GM12892 (cell line): Measurements from ENCODE around the gene ZNF555.
"Not testable (repeated sequence)": the region's sequence is repeated elsewhere in the genome, so short reads cannot be mapped to it uniquely, and the experiment has no call there.

Experiments used
- DNase-seq: peaks from one replicate; pipeline ENCODE4 v3.0.0; 2011; ENCODE audit not compliant: insufficient read length
- FAIRE-seq: peaks from 2 replicates; lab custom pipeline; 2011; peaks lifted over from hg19 to GRCh38; lab: Jason Lieb, UNC
- POLR2A ChIP-seq: IDR thresholded peaks from 2 replicates; pipeline ENCODE4 v1.6.1; 2011; ENCODE audit warnings: low read depth, low read length, control low read depth
- POLR2AphosphoS5 ChIP-seq: IDR thresholded peaks from 2 replicates; pipeline ENCODE4 v1.6.1; 2011; ENCODE audit warnings: low read depth, low read length, control low read depth
- TAF1 ChIP-seq: IDR thresholded peaks from 2 replicates; pipeline ENCODE4 v1.6.1; 2011; ENCODE audit warnings: low read depth, mild to moderate bottlenecking, control low read depth, low read length, borderline replicate concordance

ZNF555 gene

DNA sequence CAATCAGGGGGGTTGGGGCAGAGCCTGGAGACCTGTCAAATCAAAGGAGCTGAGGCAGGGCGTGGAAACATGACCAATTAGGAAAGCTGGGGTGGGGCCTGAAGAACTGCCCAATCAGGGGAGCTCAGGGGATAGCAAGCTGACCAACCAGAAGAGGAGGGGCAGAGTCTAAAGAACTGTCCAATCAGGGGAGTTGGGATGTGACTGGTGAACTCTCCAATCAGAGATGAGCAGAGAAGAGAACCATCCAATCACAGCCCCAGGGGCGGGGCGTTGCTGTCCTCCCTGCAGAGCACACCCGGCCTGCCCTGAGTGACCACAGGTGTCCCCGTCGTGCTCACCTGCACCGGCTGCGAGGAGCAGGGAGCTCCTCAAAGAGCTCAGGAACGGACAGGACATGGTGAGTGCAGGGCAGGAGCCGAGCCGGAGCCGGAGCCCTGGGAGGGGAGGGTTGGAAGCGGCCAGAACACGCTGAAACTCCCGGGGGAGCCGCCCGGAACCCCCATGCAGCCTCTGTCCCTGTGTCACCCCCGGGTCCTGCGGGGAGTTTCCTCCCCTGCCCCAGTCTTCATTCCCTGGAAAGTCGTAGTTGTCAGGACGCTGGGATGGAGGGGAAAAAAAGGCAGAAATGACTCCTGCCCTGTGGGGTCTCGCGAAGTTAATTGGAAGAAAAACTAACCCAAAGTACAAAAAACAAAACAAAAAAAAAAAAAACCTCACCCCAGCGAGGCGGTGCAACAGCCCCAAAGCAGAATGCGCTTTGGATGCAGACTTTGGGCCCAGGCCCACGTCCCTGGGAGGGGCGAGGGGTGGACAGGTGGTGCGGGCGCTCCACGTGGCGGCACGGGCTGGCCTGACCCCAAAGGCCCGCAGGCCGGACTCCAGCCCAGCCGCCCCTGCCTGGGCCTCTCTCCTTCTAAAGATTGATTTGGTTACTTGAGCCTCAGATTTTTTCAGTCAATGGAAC is 26.0 kb downstream of the ZNF555 start, which contains the start of gene ZNF556:
ZNF556 (plus strand) TSS at position 311 of the 967 bp plus-strand sequence; CDS start at position 398, 87 bp downstream.
- no peak for TF ChIP-seq TAF1
- TF ChIP-seq POLR2A = no peak
- TF ChIP-seq POLR2AphosphoS5 = no peak
- FAIRE-seq (no peak), DNase-seq (peak; percentile 20)

DNA sequence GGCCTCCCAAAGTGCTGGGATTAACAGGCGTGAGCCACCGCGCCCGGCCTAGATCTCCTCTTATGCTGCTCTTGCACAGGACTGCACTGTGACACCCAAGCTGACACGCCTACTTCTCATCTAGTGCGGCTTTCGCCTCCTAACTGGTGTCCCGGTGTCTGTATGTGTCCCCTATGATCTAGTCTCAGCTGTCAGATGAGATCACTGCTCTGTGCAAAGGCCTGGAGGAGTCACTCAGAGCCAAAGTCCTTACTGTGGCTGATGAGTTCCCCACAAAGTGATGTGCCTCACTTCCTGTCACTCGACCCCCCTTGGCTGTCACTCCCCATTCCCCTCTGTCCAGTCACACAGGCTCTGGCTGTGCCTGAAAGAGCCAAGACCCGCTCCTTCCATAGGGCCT is 28.3 kb downstream of the ZNF555 start:
- FAIRE-seq = no peak
- no peak for DNase-seq
- no peak for TF ChIP-seq POLR2AphosphoS5
- TF ChIP-seq POLR2A = no peak
- TF ChIP-seq TAF1 = no peak

- not testable (repeated sequence) for DNase-seq, FAIRE-seq
Measured at GRCh38 chr19:2872175-2872574, 30.9 kb downstream of the ZNF555 start.

DNA sequence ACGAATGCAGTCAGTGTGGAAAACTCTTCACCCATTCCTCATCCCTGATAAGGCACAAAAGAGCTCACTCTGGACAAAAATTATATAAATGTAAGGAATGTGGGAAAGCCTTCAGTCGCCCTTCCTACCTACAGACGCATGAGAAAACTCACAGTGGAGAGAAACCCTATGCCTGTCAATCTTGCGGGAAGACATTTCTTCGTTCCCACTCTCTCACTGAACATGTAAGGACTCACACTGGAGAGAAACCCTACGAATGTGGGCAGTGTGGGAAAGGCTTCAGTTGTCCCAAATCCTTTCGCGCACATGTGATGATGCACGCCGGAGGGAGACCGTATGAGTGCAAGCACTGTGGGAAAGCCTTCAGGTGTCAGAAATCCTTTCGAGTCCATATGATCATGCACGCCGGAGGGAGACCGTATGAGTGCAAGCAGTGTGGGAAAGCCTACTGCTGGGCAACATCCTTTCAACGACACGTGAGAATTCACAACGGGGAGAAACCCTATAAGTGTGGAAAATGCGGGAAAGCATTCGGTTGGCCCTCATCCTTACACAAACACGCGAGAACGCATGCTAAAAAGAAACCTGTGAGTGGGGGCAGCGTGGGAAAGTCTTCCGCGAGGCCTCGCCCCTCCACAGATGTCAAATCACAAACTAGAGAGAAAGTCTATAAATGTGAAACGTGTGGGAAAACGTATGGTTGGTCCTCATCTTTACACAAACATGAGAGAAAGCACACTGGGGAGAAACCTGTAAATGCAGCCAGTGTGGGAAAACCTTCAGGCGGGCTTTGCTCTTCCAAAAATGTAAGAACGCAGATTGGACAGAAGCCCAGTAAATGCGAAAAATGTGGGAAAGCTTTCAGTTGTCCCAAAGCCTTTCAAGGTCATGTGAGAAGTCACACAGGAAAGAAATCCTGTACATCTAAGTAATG is 36.4 kb downstream of the ZNF555 start:
- no peak for TF ChIP-seq POLR2A
- TF ChIP-seq TAF1 = no peak
- no peak for TF ChIP-seq POLR2AphosphoS5
- DNase-seq = no peak
- no peak for FAIRE-seq

DNA sequence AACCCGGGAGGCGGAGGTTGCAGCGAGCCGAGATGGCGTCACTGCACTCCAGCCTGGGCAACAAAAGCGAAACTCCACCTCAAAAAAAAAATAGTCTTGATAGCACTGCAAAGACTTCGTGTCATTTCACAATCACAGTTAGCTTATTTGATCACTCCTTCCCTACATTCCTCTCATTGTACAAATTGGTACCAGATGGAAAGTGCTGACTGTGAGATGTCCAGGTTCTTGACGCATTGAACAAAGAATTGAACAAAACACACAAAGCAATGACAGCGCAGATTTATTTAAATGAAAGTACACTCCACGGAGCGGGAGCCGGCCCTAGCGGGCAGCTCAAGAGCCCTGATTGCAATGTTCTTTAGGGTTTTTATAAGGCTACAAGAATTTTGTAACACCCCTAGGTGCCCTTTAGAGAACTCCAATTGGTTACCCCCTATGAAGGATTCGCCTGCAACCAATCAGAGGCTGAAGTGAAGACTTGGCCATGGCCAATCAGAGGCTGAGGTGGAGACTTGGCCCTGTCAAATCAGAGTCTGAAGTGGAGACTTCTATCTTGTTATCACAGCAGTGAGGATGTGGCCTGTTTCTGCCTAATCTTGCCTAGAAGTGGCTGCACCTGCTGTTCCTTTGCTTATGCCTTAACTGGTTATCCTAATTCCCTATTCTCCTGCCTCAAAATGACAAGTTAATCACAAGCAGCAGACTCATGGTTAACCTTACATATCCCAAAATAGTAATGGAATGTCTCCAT is 42.6 kb downstream of the ZNF555 start:
- FAIRE-seq (no peak), DNase-seq (no peak)
- TF ChIP-seq TAF1 (no peak), POLR2AphosphoS5 (no peak), POLR2A (no peak)

- FAIRE-seq (no peak), DNase-seq (no peak)
- TF ChIP-seq POLR2A (no peak), POLR2AphosphoS5 (no peak), TAF1 (no peak)
Measured at GRCh38 chr19:2885736-2886135, 44.5 kb downstream of the ZNF555 start.

DNA sequence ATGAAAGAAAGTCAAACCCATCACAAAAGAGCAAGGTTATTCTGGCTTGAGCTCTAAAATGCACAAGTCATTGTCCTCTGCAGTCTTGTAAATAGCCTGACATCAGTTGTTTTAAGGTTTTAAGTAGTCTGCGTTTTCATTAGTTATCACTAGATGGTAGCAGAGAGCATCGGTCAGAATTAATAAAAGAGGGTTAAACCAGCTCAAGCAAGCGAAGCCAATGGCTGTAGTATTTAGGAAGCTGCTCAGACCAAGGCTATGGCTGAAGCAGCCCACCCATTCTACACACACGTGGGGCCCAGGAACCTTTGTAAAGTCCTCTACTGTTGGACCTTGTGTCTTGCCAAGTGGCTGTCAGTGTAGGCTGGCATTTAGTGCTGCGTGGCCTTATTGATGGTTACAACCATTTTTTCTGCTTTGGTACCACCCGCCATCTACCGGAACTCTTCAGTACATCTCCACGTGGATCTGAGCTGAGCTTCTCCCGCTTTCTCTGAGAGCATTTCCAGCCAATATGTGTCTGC is 46.2 kb downstream of the ZNF555 start:
- no peak for TF ChIP-seq POLR2A
- no peak for TF ChIP-seq TAF1
- no peak for TF ChIP-seq POLR2AphosphoS5
- DNase-seq (no peak), FAIRE-seq (peak; percentile 65)

DNA sequence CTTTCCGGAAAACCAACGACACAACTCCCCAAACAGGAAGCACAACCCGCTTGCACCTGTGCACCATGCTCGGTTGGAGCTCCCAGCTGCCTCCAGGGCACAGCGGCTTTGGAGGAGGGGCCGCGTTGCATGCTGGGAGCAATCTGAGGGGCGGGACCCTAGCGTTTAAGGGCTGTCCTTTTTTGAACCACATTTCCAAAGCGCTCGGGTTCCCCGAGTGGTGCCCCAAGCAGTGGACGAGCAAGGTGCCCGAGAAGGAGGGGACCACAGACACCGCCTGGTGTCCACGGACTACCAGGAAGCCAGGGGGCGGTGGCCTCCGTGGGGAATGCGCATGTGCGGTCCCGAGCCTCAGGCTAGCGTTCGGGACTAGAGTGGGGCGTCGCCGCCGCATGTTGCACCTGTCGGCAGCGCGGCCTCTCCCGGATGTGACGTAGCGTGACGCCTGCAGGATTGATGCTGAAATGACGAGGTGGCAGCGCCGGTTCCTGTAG is 47.5 kb downstream of the ZNF555 start:
- FAIRE-seq (no peak), DNase-seq (no peak)
- TF ChIP-seq TAF1 = no peak
- TF ChIP-seq POLR2A = no peak
- TF ChIP-seq POLR2AphosphoS5 = no peak

DNA sequence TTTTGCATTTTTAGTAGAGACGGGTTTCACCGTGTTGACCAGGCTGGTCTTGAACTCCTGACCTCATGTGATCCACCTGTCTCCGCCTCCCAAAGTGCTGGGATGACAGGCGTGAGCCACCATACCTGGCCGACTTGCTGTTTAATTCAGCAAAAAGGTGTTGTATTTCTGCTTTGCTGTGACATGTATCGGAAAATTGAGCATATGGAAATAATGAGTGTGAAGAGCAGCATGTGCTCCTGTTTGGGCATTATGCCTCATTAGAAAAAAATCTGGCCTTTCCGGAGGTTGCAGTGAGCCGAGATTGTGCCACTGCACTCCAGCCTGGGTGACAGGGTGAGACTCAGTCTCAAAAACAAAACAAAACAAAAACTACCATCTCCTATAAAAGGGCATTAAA is 49.3 kb downstream of the ZNF555 start:
- DNase-seq, FAIRE-seq: not testable (repeated sequence)

DNA sequence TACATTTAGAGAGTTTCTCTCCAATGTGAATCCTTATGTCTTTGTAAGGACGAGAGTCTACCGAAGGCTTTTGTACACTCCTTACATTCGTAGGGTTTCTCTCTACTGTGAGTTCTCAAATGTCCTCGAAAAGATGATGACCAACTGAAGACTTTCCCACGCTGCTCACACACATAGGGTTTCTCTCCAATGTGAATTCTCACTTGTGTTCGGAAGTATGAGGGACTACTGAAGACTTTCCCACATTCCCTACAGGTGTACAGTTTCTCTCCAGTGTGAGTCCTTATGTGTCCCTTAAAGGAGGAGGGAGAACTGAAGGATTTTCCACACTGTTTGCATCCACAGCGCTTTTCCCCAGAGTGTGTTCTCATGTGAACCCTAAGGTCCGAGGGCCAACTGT is 55.4 kb downstream of the ZNF555 start:
- TF ChIP-seq POLR2AphosphoS5 (no peak), POLR2A (no peak), TAF1 (no peak)
- DNase-seq (no peak), FAIRE-seq (no peak)
